IPS DF 4.7 (cell line): ENCODE data around the gene SNX17.
"Not testable (repeated sequence)": the region's sequence is repeated elsewhere in the genome, so short reads cannot be mapped to it uniquely, and the experiment has no call there.

Experiments
- DNase-seq: peaks from one replicate; pipeline ENCODE4 v3.0.0-alpha.2; 2013; ENCODE audit warnings: low spot score; ENCODE audit errors: extremely low read depth

The SNX17 gene

DNA sequence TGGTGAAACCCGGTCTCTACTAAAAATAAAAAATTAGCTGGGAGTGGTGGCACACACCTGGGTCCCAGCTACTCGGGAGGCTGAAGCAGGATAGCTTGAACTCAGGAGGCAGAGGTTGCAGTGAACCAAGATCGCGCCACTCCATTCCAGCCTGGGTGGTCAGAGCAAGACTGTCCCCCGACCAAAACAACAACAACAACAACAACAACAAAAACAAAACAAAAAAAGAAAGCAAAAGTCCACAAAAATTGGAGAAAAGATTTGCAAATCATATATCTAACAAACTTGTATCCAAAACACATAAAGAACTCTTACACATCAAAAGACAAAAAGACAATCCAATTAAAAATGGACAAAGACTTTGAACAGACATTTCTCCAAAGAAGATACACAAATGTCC is 28.5 kb downstream of the SNX17 start:
- no peak for DNase-seq

DNA sequence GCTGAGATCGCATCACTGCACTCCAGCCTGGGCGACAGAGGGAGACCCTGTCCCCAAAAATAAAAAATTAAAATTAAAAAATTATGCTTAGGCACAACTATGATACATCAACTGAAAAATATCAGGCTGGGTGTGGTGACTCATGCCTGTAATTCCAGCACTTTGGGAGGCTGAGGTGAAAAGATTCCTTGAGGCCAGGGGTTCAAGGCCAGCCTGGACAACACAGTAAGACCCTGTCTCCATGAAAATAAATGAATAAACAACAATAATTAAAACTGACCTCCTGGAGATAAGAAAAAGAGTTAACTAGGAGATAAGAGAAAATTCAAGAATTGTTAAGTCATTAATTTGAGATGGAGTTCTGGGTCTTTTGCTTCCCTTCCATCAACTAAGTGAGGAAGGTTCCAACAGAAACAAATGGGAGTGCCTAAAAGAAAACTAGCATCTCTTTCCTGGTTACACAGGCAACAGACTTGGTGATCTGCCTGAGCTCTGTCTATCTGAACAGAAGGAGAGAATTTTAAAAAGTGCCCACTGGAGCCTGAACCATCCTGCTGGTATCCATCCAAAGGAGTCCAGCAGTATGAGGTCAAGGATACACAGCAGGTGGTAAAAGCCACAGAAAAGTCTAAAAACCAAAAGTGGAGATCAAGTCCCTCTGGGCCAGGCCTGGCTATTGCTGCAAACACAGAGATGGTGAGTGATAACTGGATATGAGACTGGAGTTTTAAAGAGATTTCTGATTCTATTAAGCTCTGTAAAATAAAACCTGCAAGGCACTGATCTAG is 30.1 kb downstream of the SNX17 start:
- DNase-seq: no peak

DNA sequence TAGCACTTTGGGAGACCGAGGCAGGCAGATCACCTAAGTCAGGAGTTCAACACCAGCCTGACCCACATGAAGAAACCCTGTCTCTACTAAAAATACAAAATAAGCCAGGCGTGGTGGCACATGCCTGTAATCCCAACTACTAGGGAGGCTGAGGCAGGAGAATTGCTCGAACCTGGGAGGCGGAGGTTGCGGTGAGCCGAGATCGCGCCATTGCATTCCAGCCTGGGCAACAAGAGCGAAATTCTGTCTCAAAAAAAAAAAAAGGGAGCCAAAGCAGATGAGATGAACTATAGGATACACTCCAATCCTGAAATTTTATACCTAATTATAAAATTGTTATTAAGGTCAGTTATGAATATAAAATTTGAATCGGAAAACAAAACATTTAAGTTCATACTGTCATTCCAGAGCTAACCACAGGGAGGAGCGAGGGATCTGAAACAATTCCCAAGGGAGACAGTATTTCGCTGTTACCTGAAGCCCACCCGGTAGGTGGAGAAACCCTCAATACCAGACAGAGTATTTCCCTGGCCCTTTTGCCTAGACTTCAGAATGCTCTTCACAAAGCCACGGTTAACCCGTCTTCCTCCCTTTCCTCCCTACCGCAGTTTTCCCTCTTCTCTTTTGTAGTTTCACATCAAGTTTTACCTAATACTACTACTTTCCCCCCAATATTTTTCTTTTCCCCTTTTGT is 37.5 kb downstream of the SNX17 start:
- DNase-seq: no peak

DNA sequence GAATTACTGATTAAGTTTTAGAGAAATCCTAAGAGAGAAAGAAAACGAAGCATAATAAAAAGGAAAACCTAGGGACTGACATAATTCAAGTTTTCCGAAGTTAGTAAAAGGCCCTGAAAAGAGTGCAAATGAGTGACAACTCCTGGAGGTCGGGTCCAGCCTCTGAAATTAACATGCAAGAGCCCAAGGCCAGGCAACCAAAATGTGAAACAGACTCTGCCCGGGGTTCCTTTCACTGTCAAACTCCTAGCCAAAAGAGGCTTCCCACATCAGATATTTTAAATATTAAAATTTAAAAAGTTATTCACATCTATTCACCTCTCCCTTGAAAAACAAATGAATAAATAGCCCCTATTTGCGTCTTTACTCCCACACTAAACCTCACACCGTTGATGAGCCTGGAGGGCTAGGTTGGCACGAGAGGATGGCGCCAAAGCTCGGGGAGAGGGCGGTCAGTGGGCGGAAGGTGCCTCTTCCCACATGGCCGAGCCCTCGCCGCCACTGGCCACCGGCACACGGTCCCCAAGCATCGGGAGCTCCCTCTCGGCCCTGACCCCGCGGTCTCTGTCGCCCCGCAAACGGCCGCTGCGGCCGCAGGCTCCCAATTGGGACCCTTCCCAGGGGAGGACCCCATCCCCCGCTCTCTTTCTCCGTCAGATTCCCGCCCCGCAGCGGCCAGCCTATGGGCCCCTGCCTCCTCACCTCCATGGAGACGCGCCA is 38.3 kb downstream of the SNX17 start:
- no peak for DNase-seq

DNA sequence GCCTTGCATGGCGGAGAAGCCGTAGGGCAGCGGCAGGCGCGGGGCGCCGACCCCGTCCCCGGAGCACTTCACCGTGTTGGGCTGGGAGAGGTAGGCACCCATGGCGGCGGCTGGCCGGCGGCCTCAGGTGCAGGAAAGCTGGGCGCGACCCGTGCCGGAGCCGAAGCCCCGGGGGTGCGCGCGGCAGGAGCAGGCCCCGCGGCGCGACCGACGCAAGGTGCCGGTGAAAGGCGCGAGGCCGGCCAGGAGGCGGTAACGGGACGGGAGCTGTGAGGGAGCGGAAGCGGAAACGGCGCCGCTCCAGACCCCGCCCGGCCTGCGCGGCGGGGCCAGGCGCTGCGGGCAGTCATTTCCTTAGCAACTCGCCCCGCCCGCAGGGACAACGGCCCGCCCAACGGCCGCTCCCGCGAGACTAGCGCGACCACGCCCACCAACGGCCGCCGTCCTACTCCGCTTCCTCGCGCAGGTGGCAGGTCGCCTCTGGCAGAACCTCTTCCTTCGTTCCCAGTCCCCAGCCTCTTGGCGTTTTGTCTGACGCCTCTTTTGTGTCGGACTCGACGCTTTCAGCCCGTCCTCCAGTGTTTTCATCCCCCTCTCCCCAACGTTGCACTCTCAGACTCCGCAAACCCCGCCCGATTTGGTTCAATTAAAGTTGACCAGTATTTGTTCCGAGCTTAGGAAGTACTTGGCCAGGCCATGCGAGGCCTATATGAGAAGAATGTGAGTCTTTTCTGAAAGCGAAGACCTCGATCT is 39.1 kb downstream of the SNX17 start, which contains the start of gene PPM1G:
TSS of gene PPM1G (minus strand) at position 271 of the 753 bp plus-strand sequence. CDS start at position 102, 169 bp downstream.
- no peak for DNase-seq

DNA sequence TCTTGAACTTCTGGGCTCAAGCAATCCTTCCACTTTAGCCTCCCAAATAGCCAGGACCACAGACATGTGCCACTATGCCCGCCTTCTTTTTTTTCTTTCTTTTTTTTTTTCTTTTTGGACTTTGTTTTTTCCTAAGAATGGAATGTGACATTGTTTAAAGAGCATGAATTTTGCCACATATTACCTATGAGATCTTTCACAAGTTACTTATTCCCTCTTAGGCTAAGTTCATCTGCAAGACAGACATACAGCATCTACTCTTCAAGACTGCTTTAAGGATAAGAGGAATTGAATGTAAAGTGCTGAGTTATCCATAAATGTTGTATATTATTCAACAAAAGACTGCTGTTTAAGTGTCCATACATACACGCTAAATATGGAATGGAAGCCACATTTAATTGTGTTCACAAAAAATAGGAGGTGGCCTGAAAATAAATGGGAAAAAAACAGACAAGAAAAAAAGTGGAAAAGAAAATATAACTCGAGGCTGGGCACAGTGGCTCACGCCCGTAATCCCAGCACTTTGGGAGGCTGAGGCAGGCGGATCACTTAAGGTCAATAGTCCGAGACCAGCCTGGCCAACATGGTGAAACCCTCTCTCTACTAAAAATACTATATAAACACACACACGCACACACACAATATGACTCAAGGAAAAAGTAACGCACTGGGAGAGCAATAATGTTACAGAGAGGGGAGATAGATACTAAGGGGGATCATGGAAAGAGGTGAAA is 42.2 kb downstream of the SNX17 start:
- no peak for DNase-seq

DNA sequence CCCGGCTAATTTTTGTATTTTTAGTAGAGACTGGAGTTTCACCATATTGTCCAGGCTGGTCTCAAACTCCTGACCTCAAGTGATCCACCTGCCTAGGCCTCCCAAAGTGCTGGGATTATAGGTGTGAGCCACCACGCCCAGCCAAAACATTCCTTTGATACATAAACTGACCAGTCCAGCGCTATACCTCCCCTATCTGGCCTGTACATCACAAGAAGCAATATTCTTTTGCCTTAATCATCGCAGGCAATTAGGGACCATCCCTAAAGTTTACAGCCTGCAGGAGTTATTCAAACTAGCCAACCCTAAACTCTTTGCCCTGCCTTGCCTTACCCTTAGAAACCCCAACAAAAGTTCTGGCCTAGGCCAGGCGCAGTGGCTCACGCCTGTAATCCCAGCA is 45.7 kb downstream of the SNX17 start:
- DNase-seq: no peak

GRCh38 chr2:27420996-27421395 is 50.6 kb downstream of the SNX17 start:
- DNase-seq: no peak

DNA sequence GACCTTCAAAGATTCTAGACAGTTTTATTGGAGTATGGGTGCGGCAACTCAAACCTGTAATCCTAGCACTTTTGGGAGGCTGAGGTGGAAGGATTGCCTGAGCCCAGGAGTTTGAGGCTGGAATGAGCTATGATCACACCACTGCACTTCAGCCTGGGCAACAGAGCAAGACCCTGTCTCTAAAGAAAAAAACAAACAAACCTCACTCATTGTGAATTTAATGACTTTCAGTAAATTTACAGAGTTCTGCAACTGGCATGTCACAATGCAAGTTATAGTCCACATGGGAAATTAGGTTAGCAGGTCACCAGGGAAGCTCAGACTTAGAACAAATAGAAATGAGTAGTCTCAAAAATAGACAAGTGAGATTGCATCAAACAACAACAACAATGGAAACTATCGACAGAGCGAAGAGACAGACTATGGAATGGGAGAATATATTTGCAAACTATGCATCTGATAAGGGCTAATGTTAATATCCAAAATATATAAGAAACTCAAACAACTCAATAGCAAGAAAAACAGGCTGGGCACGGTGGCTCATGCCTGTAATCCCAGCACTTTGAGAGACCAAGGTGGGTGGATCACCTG is 51.3 kb downstream of the SNX17 start:
- no peak for DNase-seq

GRCh38 chr2:27422958-27423357 is 52.5 kb downstream of the SNX17 start:
- DNase-seq: no peak

DNA sequence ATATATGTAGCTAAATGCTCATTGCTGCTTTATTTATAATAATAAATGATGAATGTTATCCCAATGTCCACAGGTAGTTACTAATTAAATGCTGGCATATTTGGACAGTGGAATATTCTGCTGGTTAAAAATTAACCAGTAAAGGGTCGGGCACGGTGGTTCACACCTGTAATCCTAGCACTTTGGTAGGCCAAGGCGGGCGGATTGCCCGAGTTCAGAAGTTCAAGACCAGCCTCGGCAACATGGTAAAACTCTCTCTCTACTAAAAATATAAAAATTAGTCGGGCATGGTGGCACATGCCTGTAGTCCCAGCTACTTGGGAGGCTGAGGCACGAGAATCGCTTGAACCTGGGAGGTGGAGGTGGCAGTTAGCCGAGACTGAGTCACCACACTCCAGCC is 54.6 kb downstream of the SNX17 start:
- DNase-seq: not testable (repeated sequence)
